ENCODE data around the gene MYRFL.

Gene MYRFL

GRCh38 chr12:69916544-69917235 is 91.7 kb downstream of the MYRFL start:
- H3K27me3 ChIP-seq (ENCODE audit: insufficient read depth, poor library complexity, severe bottlenecking), result no peaks in the 10 kb centered on the region
- ATAC-seq (ENCODE audit: low read depth), result no peak
- H3K4me1 ChIP-seq (ENCODE audit: insufficient read depth, poor library complexity, severe bottlenecking), result no peaks in the 10 kb centered on the region
- no peak overlapping the region for H3K4me3 ChIP-seq (ENCODE audit: severe bottlenecking)
- no peaks in the 10 kb centered on the region for H3K36me3 ChIP-seq (ENCODE audit: low read depth)
- H3K9me3 ChIP-seq (ENCODE audit: severe bottlenecking), result no peaks in the 10 kb centered on the region
- TF ChIP-seq, protein P1, sequence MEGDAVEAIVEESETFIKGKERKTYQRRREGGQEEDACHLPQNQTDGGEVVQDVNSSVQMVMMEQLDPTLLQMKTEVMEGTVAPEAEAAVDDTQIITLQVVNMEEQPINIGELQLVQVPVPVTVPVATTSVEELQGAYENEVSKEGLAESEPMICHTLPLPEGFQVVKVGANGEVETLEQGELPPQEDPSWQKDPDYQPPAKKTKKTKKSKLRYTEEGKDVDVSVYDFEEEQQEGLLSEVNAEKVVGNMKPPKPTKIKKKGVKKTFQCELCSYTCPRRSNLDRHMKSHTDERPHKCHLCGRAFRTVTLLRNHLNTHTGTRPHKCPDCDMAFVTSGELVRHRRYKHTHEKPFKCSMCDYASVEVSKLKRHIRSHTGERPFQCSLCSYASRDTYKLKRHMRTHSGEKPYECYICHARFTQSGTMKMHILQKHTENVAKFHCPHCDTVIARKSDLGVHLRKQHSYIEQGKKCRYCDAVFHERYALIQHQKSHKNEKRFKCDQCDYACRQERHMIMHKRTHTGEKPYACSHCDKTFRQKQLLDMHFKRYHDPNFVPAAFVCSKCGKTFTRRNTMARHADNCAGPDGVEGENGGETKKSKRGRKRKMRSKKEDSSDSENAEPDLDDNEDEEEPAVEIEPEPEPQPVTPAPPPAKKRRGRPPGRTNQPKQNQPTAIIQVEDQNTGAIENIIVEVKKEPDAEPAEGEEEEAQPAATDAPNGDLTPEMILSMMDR (IDR thresholded peaks at IDR 0.05; ENCODE audit: poor library complexity, severe bottlenecking), result no peak
- DNase-seq (ENCODE audit: low spot score), result no peak
- H3K27ac ChIP-seq (ENCODE audit: poor library complexity, severe bottlenecking), result no peak overlapping the region

GRCh38 chr12:69918287-69918686 is 93.3 kb downstream of the MYRFL start:
- H3K36me3 ChIP-seq (ENCODE audit: low read depth), result no peaks in the 10 kb centered on the region
- no peaks in the 10 kb centered on the region for H3K27me3 ChIP-seq (ENCODE audit: insufficient read depth, poor library complexity, severe bottlenecking)
- H3K27ac ChIP-seq (ENCODE audit: poor library complexity, severe bottlenecking), result no peak overlapping the region
- no peaks in the 10 kb centered on the region for H3K9me3 ChIP-seq (ENCODE audit: severe bottlenecking)
- ATAC-seq (ENCODE audit: low read depth) (no peak), DNase-seq (ENCODE audit: low spot score) (no peak)
- H3K4me3 ChIP-seq (ENCODE audit: severe bottlenecking), result no peak overlapping the region
- H3K4me1 ChIP-seq (ENCODE audit: insufficient read depth, poor library complexity, severe bottlenecking), result no peaks in the 10 kb centered on the region
- TF ChIP-seq, protein P1 (IDR thresholded peaks at IDR 0.05; ENCODE audit: poor library complexity, severe bottlenecking), result no peak

- H3K27me3 ChIP-seq (ENCODE audit: insufficient read depth, poor library complexity, severe bottlenecking), result no peaks in the 10 kb centered on the region
- H3K4me3 ChIP-seq (ENCODE audit: severe bottlenecking), result no peak overlapping the region
- no peak overlapping the region for H3K27ac ChIP-seq (ENCODE audit: poor library complexity, severe bottlenecking)
- H3K4me1 ChIP-seq (ENCODE audit: insufficient read depth, poor library complexity, severe bottlenecking), result no peaks in the 10 kb centered on the region
- no peaks in the 10 kb centered on the region for H3K9me3 ChIP-seq (ENCODE audit: severe bottlenecking)
- DNase-seq (ENCODE audit: low spot score), result no peak
- no peaks in the 10 kb centered on the region for H3K36me3 ChIP-seq (ENCODE audit: low read depth)
- ATAC-seq (ENCODE audit: low read depth), result no peak
- TF ChIP-seq, protein P1 (IDR thresholded peaks at IDR 0.05; ENCODE audit: poor library complexity, severe bottlenecking), result no peak
Measured at GRCh38 chr12:69919495-69919894, 94.5 kb downstream of the MYRFL start.

- no peak for DNase-seq (ENCODE audit: low spot score)
- no peaks in the 10 kb centered on the region for H3K27me3 ChIP-seq (ENCODE audit: insufficient read depth, poor library complexity, severe bottlenecking)
- no peak overlapping the region for H3K4me3 ChIP-seq (ENCODE audit: severe bottlenecking)
- H3K27ac ChIP-seq (ENCODE audit: poor library complexity, severe bottlenecking), result no peak overlapping the region
- no peak for ATAC-seq (ENCODE audit: low read depth)
- TF ChIP-seq, protein P1 (IDR thresholded peaks at IDR 0.05; ENCODE audit: poor library complexity, severe bottlenecking), result no peak
- H3K36me3 ChIP-seq (ENCODE audit: low read depth), result no peaks in the 10 kb centered on the region
- no peaks in the 10 kb centered on the region for H3K9me3 ChIP-seq (ENCODE audit: severe bottlenecking)
- no peaks in the 10 kb centered on the region for H3K4me1 ChIP-seq (ENCODE audit: insufficient read depth, poor library complexity, severe bottlenecking)
Measured at GRCh38 chr12:69921831-69922230, 96.8 kb downstream of the MYRFL start.

DNA sequence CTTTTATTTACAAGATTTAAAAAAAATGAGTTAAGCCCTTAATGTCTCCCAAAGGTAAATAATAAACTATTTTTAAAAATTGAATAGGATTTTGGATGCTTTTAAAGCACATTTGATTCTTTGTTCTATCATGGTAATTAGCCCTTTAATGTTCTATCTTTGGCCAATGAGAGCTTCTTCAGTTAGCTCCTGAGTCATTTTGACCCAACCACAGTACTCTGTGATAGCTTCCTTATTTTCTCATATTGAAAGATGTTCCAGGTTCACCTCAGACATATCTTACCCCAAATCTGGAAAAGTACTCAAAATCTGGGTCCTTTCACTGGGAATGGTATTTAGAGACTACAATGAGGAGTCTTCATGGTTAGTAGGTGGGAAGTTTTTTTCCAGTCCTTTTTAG is 98.0 kb downstream of the MYRFL start:
- ATAC-seq (ENCODE audit: low read depth), result no peak
- H3K27ac ChIP-seq (ENCODE audit: poor library complexity, severe bottlenecking), result no peak overlapping the region
- DNase-seq (ENCODE audit: low spot score), result no peak
- no peaks in the 10 kb centered on the region for H3K27me3 ChIP-seq (ENCODE audit: insufficient read depth, poor library complexity, severe bottlenecking)
- no peaks in the 10 kb centered on the region for H3K9me3 ChIP-seq (ENCODE audit: severe bottlenecking)
- TF ChIP-seq, protein P1 (IDR thresholded peaks at IDR 0.05; ENCODE audit: poor library complexity, severe bottlenecking), result no peak
- H3K4me3 ChIP-seq (ENCODE audit: severe bottlenecking), result no peak overlapping the region
- H3K36me3 ChIP-seq (ENCODE audit: low read depth), result no peaks in the 10 kb centered on the region
- no peaks in the 10 kb centered on the region for H3K4me1 ChIP-seq (ENCODE audit: insufficient read depth, poor library complexity, severe bottlenecking)

All from RWPE2 (cell line).